Measurements from ENCODE around the gene CNPY3. TPM values are rescaled to one million over a fixed set of nuclear protein-coding genes. Genes with fewer than 3 reads are reported as not detected.

CNPY3 gene
- total RNA-seq, 1 experiment from 2014 or later = 56.1 TPM

- ChIA-PET POLR2A (no interaction called here), CTCF (no interaction called here)
- Mint-ChIP-seq H3K4me3 (ENCODE audit: unreplicated experiment) (no peak overlapping the region), H3K4me1 (ENCODE audit: low read depth, unreplicated experiment) (no peaks in the 10 kb centered on the region), H3K27ac (ENCODE audit: unreplicated experiment) (no peak overlapping the region), H3K9me3 (ENCODE audit: unreplicated experiment) (no peaks in the 10 kb centered on the region), H3K36me3 (ENCODE audit: insufficient read depth, unreplicated experiment) (peaks cover 30% of the 10 kb centered on the region), H3K27me3 (ENCODE audit: insufficient read depth, unreplicated experiment) (no peaks in the 10 kb centered on the region)
- Histone ChIP-seq H3K9me3 (no peaks in the 10 kb centered on the region), H3K4me3 (ENCODE audit: low read depth, low read length) (no peak overlapping the region), H3K36me3 (ENCODE audit: control insufficient read depth, insufficient read depth, low read length) (0 out of 2 replicates have a peak, but pooled peaks cover 2% of the 10 kb centered on the region), H3K27me3 (replicated peaks; ENCODE audit: control insufficient read depth, insufficient read depth, low read length) (no peaks in the 10 kb centered on the region), H3K4me1 (no peaks in the 10 kb centered on the region)
- no TSS peak for BruUV-seq (replicated peaks)
- no peak for DNase-seq
- no peak for TF ChIP-seq CTCF (IDR thresholded peaks at IDR 0.05; ENCODE audit: insufficient read depth in 1 of 2, low read depth in 1 of 2, low read length in 1 of 2, severe bottlenecking in 1 of 2, unreplicated experiment in 1 of 2)
- intact Hi-C loops (cut with micrococcal nuclease; ENCODE audit: unreplicated experiment) = no loop called here
Measured at GRCh38 chr6:42938428-42938796, 9.1 kb downstream of the CNPY3 start.

- TF ChIP-seq CTCF (IDR thresholded peaks at IDR 0.05; ENCODE audit: insufficient read depth in 1 of 2, low read depth in 1 of 2, low read length in 1 of 2, severe bottlenecking in 1 of 2, unreplicated experiment in 1 of 2) = no peak
- CTCF ChIA-PET = no interaction called here
- Histone ChIP-seq H3K9me3 (no peaks in the 10 kb centered on the region), H3K36me3 (ENCODE audit: control insufficient read depth, insufficient read depth, low read length) (0 out of 2 replicates have a peak, but pooled peaks cover 2% of the 10 kb centered on the region), H3K4me1 (no peaks in the 10 kb centered on the region), H3K27me3 (replicated peaks; ENCODE audit: control insufficient read depth, insufficient read depth, low read length) (no peaks in the 10 kb centered on the region), H3K4me3 (ENCODE audit: low read depth, low read length) (no peak overlapping the region)
- no peak for DNase-seq
- BruUV-seq (replicated peaks) = no TSS peak
- no peaks in the 10 kb centered on the region for H3K27me3 Mint-ChIP-seq (ENCODE audit: insufficient read depth, unreplicated experiment)
- no peaks in the 10 kb centered on the region for H3K4me1 Mint-ChIP-seq (ENCODE audit: low read depth, unreplicated experiment)
- POLR2A ChIA-PET = interaction anchor here (0.6 kb wide), 1 partner anchor 10 kb away, joined by 6 read pairs; the partner anchor contains the start of gene CNPY3
- no peak overlapping the region for H3K27ac Mint-ChIP-seq (ENCODE audit: unreplicated experiment)
- peaks cover 22% of the 10 kb centered on the region for H3K36me3 Mint-ChIP-seq (ENCODE audit: insufficient read depth, unreplicated experiment)
- no peak overlapping the region for H3K4me3 Mint-ChIP-seq (ENCODE audit: unreplicated experiment)
- H3K9me3 Mint-ChIP-seq (ENCODE audit: unreplicated experiment) = no peaks in the 10 kb centered on the region
- intact Hi-C loops (cut with micrococcal nuclease; ENCODE audit: unreplicated experiment) = no loop called here
Measured at GRCh38 chr6:42938987-42939809, 9.9 kb downstream of the CNPY3 start.

GRCh38 chr6:42939810-42940167 is 10.5 kb downstream of the CNPY3 start:
- Mint-ChIP-seq H3K27me3 (ENCODE audit: insufficient read depth, unreplicated experiment) (no peaks in the 10 kb centered on the region), H3K4me3 (ENCODE audit: unreplicated experiment) (no peak overlapping the region), H3K9me3 (ENCODE audit: unreplicated experiment) (no peaks in the 10 kb centered on the region), H3K27ac (ENCODE audit: unreplicated experiment) (no peak overlapping the region), H3K4me1 (ENCODE audit: low read depth, unreplicated experiment) (no peaks in the 10 kb centered on the region), H3K36me3 (ENCODE audit: insufficient read depth, unreplicated experiment) (peaks cover 18% of the 10 kb centered on the region)
- ChIA-PET CTCF (no interaction called here), POLR2A (interaction anchor here (0.6 kb wide), 1 partner anchor 10 kb away, joined by 6 read pairs; the partner anchor contains the start of gene CNPY3)
- Histone ChIP-seq H3K27me3 (replicated peaks; ENCODE audit: control insufficient read depth, insufficient read depth, low read length) (no peaks in the 10 kb centered on the region), H3K9me3 (no peaks in the 10 kb centered on the region), H3K4me3 (ENCODE audit: low read depth, low read length) (no peak overlapping the region), H3K36me3 (ENCODE audit: control insufficient read depth, insufficient read depth, low read length) (0 out of 2 replicates have a peak, but pooled peaks cover 2% of the 10 kb centered on the region), H3K4me1 (no peaks in the 10 kb centered on the region)
- DNase-seq = no peak
- TF ChIP-seq CTCF (IDR thresholded peaks at IDR 0.05; ENCODE audit: insufficient read depth in 1 of 2, low read depth in 1 of 2, low read length in 1 of 2, severe bottlenecking in 1 of 2, unreplicated experiment in 1 of 2) = no peak
- intact Hi-C loops (cut with micrococcal nuclease; ENCODE audit: unreplicated experiment) = no loop called here
- no TSS peak for BruUV-seq (replicated peaks)

All from Caco-2 (cell line).